ENCODE measurements around the gene REPIN1.

DNA sequence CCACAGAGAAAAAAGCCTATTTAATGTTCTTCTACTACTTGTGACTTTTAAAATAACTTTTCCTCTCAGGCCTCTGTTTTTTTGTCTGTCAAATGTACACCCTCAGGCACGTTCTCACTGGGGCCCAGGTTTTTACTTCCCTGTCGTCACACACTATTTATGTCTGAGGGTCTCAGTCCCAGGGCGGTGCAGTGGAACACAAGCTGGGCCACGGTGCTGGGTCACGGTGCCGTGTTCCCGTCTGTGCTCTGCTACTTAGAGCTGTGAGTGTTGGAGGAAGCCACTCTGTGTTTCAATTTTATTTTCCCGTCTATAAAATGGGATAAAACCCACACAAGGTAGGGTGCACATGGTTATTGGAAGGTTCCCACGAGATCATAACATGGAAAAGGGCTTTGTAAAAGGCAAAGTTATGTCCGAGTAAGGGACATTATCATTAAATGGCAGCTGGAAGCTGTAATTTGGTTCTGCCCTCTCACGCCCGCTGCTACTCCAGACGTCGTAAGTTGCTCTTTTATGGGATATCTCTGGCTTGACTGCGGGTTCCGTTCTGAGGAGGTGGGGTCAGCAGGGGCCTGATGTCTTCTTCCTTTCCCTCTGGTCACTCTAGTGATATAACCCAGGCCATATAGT is 35.7 kb downstream of the REPIN1 start:
- TF ChIP-seq, protein P1, sequence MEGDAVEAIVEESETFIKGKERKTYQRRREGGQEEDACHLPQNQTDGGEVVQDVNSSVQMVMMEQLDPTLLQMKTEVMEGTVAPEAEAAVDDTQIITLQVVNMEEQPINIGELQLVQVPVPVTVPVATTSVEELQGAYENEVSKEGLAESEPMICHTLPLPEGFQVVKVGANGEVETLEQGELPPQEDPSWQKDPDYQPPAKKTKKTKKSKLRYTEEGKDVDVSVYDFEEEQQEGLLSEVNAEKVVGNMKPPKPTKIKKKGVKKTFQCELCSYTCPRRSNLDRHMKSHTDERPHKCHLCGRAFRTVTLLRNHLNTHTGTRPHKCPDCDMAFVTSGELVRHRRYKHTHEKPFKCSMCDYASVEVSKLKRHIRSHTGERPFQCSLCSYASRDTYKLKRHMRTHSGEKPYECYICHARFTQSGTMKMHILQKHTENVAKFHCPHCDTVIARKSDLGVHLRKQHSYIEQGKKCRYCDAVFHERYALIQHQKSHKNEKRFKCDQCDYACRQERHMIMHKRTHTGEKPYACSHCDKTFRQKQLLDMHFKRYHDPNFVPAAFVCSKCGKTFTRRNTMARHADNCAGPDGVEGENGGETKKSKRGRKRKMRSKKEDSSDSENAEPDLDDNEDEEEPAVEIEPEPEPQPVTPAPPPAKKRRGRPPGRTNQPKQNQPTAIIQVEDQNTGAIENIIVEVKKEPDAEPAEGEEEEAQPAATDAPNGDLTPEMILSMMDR (IDR thresholded peaks at IDR 0.05; ENCODE audit: poor library complexity) = no peak
- TF ChIP-seq EZH2 (IDR thresholded peaks at IDR 0.05; ENCODE audit: borderline replicate concordance) = no peak
